GM19351 (cell line): ENCODE measurements around the gene ZNF66.
"Not testable (repeated sequence)": the region's sequence is repeated elsewhere in the genome, so short reads cannot be mapped to it uniquely, and the experiment has no call there.

Experiments
- ATAC-seq: cut with Tn5 transposase; IDR thresholded peaks from one replicate; pipeline ENCODE4 v1.9.1; 2021; ENCODE audit warnings: mild to moderate bottlenecking, moderate library complexity; ENCODE audit not compliant: unreplicated experiment

Gene ZNF66

GRCh38 chr19:20776083-20777076 lies at the start of gene ZNF66:
ZNF66 (plus strand) TSS chr19:20776304; CDS start chr19:20776448, 144 bp downstream.
- peak; percentile 97 for ATAC-seq

GRCh38 chr19:20750169-20750568 lies 25.9 kb upstream of the ZNF66 start:
- not testable (repeated sequence) for ATAC-seq

- not testable (repeated sequence) for ATAC-seq
Observed at GRCh38 chr19:20752291-20752690, 23.8 kb upstream of the ZNF66 start.

GRCh38 chr19:20769225-20769736 lies 6.8 kb upstream of the ZNF66 start:
- ATAC-seq = not testable (repeated sequence)

- no peak for ATAC-seq
Observed at GRCh38 chr19:20787786-20788185, 11.7 kb downstream of the ZNF66 start.

GRCh38 chr19:20791806-20792205 lies 15.7 kb downstream of the ZNF66 start:
- ATAC-seq = no peak

- ATAC-seq = not testable (repeated sequence)
Observed at GRCh38 chr19:20806311-20807262, 30.5 kb downstream of the ZNF66 start.

GRCh38 chr19:20840371-20840770 lies 64.3 kb downstream of the ZNF66 start:
- no peak for ATAC-seq
